Measurements from ENCODE around the gene HIGD1C. TPM values are rescaled to one million over a fixed set of nuclear protein-coding genes. Genes with fewer than 3 reads are reported as not detected.

Gene HIGD1C
- total and polyA plus RNA-seq, 2 experiments from 2014 or later: not detected

DNA sequence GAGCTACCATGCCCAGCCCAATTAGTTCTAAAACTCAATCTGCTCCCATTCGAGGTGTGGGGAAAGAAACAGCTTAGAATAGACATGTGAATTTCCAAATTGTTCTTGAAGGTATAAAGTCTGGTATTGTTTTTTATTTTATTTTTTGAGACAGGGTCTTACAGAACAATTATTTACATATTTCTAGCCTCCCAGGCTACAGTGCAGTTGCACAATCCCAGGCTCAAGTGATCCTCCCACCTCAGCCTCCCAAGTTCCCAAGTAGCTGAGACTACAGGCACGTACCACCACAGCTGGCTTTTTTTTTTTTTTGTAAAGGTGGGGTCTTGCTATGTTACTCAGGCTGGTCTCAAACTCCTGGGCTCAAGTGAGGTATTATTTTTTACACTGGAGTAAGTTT lies 67.6 kb downstream of the HIGD1C start:
- no peak for TF ChIP-seq EZH2 (IDR thresholded peaks at IDR 0.05; ENCODE audit: insufficient read depth, poor library complexity, severe bottlenecking)
- no peak for TF ChIP-seq EZH2phosphoT487 (IDR thresholded peaks at IDR 0.05; ENCODE audit: insufficient read depth, low read depth)
- in situ Hi-C loops (cut with MboI): no loop called here

More for the DNA sequence above, 67.6 kb downstream of the HIGD1C start:
- H3K79me2 ChIP-seq (ENCODE audit: insufficient read depth): peaks cover 91% of the 10 kb centered on the region
- WGBS, 2 experiments (ENCODE audit: low coverage in 1 of 2, low lambda C conversion rate in 2 of 2, missing lambda C conversion rate in 2 of 2): 97 to 98% methylated on average over 2 of the region's 2 CpGs
- H3K27me3 ChIP-seq (replicated peaks; ENCODE audit: insufficient read depth): no peaks in the 10 kb centered on the region
- H2AFZ ChIP-seq: no peak overlapping the region
- no peak overlapping the region for H3K4me3 ChIP-seq
- H4K20me1 ChIP-seq (ENCODE audit: insufficient read depth): 0 out of 2 replicates have a peak, but pooled peaks cover 6% of the 10 kb centered on the region
- H3K4me1 ChIP-seq (ENCODE audit: insufficient read depth): peaks cover 9% of the 10 kb centered on the region
- peaks cover 21% of the 10 kb centered on the region for H3F3A ChIP-seq (ENCODE audit: insufficient read depth)
- no peaks in the 10 kb centered on the region for H3K36me3 ChIP-seq (ENCODE audit: low read depth)
- no peak overlapping the region for H3K4me2 ChIP-seq (ENCODE audit: unreplicated experiment)
- no peaks in the 10 kb centered on the region for H3K9me3 ChIP-seq (ENCODE audit: low read depth)
- H3K9me2 ChIP-seq (ENCODE audit: insufficient read depth): no peaks in the 10 kb centered on the region
- H3K9ac ChIP-seq: no peak overlapping the region
- DNase-seq: no peak
- no peak overlapping the region for H3K27ac ChIP-seq

Small RNAs within 50 kb of the gene (small RNA-seq; reads per million reads assigned to genes)
- gene AC008121.1 (ENCODE audit: low read depth, low replicate concordance): 0.19 reads per million
- gene RF00019 (ENCODE audit: low read depth, low replicate concordance): not detected
- not detected for gene RNU6-87P (ENCODE audit: low read depth, low replicate concordance)

Other genes starting within 250 kb of the HIGD1C start
- gene ATF1, start 188.4 kb upstream of the HIGD1C start, total RNA-seq (2014; rRNA removed; shearing (Covaris generic)): 21.1 and 24.0 TPM in 2 replicates
- gene ATF1, start 188.4 kb upstream of the HIGD1C start, polyA plus RNA-seq (2016; fragmentation: Nextera tagmentation; extraction: Ambion mirVana): 30.6 and 33.1 TPM in 2 replicates
- not detected in 2 replicates for gene TMPRSS12, start 109.6 kb upstream of the HIGD1C start, total RNA-seq (2014; rRNA removed; shearing (Covaris generic))
- not detected in 2 replicates for gene TMPRSS12, start 109.6 kb upstream of the HIGD1C start, polyA plus RNA-seq (2016; fragmentation: Nextera tagmentation; extraction: Ambion mirVana)
- gene SLC11A2, start 73.8 kb downstream of the HIGD1C start, total RNA-seq (2014; rRNA removed; shearing (Covaris generic)): 16.3 and 22.8 TPM in 2 replicates
- gene SLC11A2, start 73.8 kb downstream of the HIGD1C start, polyA plus RNA-seq (2016; fragmentation: Nextera tagmentation; extraction: Ambion mirVana): 18.2 and 18.7 TPM in 2 replicates
- 29.8 and 67.5 TPM in 2 replicates for gene LETMD1, start 95.8 kb downstream of the HIGD1C start, total RNA-seq (2014; rRNA removed; shearing (Covaris generic))
- gene LETMD1, start 95.8 kb downstream of the HIGD1C start, polyA plus RNA-seq (2016; fragmentation: Nextera tagmentation; extraction: Ambion mirVana): 14.5 and 16.3 TPM in 2 replicates
- 21.4 and 22.0 TPM in 2 replicates for gene CSRNP2, start 131.1 kb downstream of the HIGD1C start, total RNA-seq (2014; rRNA removed; shearing (Covaris generic))
- gene CSRNP2, start 131.1 kb downstream of the HIGD1C start, polyA plus RNA-seq (2016; fragmentation: Nextera tagmentation; extraction: Ambion mirVana): 13.7 and 15.1 TPM in 2 replicates
- 9.0 and 20.2 TPM in 2 replicates for gene TFCP2, start 220.6 kb downstream of the HIGD1C start, total RNA-seq (2014; rRNA removed; shearing (Covaris generic))
- 10.8 and 12.4 TPM in 2 replicates for gene TFCP2, start 220.6 kb downstream of the HIGD1C start, polyA plus RNA-seq (2016; fragmentation: Nextera tagmentation; extraction: Ambion mirVana)

Measured in GM23248 (cell line).